LHCN-M2 (cell line): Measurements from ENCODE around the gene ADCY1. TPM values are rescaled to one million over a fixed set of nuclear protein-coding genes. Genes with fewer than 3 reads are reported as not detected.

Experiments used
- DNase-seq: peaks from one replicate; pipeline ENCODE4 v3.0.0-alpha.2; 2012; ENCODE audit warnings: low read depth
- total RNA-seq: library from RNA; depleted of rRNA; stranded (reverse); fragments of >200 nt; gene quantifications from 2 replicates; pipeline ENCODE4 v1.2.3, GENCODE V29; 2014

Gene ADCY1
- total RNA-seq, 1 experiment from 2014 or later, result 0.52 TPM

DNA sequence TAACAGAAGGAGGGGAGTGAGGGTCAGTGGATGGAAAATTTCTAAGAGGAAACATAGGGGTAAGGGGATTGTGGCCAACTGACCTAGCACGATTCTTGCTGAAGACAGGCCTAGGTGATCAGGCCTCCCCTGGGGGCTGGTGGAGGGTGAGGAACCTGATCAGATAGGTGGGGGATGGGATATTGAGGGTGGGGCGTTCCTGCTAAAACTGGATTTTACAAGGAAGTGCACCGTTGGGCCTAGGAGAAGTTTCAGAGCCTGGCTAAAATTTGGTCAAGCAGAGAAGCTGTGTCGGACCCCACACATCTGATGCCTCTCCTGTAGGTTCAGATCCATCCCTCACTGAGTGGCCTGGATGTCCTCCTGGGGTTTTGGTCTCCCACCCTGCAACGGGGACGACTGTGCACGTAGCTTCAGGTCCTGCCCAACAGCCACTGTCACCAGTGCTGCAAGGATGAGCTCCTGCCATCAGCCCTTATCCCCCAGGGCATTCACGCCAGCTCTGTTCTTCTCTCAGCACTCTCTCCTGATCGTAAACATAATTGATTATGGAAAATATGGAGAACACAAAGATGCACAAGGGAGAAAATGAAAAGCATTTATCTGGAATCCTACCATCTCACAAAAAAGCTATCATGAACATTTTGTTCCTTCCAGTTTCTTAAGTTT, 89.9 kb downstream of the ADCY1 start:
- DNase-seq, result no peak

DNA sequence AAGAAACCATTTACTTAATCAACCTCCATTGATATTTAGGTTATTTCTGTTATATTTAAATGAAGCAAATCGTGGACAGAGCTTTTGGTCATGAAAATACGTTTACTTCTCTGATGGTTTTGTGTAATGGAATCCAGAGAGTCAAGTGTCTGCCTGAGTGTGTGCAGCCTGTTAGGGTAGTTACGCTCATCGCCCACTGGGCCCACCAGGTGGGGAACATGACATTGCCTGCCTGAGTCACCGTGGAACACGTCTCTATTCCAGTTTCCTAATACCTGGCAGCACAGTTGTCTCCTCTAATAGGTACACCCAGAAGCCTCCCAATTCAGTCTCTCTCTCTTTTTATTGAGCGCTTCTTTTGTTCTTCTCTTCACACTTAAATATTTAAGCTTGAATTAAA, 91.0 kb downstream of the ADCY1 start:
- DNase-seq, result no peak

DNA sequence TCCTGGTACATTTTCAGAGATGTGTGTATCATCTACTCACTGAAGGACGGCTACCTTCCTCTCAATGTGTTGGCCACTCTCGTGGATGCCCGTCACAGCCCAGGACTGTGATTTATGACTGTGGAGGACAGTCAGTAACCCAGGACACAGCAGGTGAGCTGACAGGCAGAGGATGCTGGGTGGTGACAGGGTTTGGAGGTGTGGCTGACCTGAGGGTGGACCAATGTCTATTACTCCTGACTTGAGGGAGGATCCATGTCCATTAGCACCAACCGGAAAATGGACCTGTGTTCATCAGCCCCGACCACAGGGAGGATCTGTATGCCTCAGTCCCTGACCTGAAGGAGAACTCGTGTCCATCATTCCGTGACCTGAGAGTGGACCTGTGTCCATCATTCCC, 96.1 kb downstream of the ADCY1 start:
- no peak for DNase-seq

DNA sequence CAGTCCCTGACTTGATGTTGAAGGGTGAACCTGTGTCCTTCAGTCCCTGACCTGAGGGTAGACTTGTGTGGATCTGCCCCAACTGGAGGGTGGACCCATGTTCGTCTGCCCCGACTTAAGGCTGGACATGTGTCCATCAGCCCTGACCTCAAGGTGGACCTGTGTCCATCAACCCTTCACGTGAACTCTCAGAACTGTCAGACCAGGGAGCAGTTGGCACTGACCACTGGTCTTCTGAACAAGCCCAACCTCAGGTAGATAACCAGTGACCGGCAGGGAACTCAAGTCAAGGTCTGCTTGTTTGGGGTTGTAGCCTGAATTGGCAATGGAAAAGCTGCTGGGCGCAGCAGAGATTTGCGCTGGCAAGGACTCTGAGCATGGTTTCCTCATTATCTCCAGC, 96.5 kb downstream of the ADCY1 start:
- no peak for DNase-seq

DNA sequence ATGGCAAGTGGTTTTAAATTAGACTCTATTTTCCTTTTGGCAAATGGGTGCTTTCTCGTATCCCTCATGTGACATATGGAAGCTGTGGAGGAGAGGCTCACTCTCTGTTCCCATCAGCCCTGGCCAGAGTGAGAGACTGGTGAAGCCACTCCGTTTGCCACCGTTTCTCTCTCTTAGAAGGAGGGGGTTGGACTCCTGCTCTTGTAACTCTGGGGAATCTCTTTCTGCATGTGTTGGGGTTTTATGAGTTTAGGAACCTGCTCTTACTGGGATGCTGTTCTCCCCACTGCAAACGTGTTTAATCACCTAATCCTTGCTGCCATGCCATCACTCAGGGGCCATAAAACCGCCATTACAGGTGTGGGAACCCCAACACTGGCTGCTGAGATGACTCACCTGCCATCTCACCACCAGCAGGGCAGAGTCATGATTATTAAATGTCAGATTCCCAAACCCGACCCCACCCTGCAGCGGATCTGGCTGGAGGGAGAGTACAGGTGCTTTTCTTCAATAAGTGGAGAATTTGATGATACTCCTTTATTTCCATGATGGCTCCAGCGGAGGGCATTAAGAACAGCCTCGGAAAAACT, 103.2 kb downstream of the ADCY1 start:
- DNase-seq, result no peak

DNA sequence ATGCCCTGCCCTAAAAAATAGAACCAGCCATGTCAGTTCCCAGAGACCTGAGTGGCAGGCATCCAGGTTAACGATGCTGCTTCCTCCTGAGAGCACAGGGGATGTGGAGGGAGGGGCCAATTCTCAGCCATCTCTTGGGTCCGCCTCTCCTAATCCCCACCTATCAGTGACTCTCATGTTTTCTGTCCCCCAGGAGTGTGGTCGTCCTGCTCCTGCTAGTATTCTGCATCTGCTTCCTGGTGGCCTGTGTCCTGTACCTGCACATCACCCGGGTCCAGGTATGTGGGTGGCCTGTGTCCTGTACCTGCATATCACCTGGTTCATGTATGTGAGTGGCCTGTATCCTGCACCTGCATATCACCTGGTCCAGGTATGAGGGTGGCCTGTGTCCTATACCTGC, 105.3 kb downstream of the ADCY1 start:
- no peak for DNase-seq

DNA sequence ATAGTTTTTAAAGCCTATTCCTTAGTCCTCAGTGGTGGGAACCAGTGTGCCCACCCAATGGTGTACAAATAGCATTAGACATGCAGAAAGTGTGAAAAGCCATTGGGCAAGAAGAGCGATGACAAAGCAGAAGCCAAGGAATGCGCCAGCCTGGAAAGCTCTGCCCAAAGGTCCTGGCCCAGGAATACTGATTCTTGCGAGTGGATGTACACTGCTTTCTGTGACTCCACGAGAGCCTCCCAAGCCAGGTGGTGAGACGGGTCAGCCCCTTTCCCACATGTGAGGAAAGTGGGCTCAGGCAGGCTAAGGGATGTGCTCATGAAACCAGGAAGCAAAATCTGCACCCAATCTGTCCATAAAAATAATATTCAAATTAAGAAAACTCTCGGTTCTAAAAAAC, 106.6 kb downstream of the ADCY1 start:
- DNase-seq, result no peak

DNA sequence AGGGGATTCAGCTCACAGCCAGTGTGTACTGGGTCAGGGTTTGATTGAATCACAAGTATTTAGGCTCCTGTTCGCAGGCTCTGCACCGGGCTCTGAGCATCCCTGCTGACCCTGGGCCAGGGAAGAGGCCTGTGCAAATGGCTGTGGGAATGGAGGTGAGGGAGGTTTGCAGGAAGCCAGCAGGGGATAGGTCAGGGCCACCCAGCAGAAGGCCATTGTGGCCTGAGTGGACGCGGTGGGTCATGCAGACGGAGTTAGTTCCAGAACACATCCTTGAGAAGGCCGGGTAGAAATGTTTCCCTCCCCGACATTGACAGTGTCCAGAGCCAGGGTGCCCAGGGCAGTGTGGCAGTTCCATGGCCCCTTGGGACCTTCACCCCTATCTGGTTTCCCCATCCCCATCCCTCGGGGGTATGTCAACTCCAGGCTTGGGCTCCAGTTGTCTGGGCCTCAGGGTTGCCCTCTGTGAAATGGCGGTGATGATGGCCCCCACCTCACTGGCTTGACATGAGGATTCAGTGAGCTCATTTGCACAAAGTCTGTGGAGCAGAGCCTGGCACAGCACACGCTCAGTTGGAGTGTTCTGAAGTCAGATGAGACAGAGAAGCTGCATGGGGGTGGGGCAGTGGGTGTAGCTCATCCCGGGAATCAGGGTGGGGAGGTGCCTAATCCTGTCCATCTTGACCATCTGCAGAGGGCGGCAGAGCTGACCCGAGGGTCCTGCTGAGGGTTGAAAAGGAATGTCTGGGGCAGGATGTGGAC, 107.6 kb downstream of the ADCY1 start:
- no peak for DNase-seq

DNA sequence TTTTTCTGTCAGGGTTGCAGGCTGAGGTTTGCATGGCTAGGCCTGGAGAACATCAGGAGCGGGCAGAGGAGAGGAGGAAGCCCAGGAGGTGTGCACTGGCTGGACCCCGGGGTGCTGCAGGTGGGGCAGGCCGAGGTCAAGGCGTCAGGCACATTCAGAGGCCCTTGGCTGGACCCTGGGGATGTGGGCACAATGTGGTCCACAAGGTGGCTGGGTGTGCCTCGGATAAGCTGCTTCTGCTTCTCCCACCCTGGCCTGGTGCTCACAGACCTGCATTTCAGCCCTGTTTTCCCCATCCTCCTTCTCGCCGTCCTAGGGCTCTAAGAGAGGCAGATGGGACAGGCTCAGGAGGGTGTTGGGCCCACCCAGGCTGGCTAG, 108.2 kb downstream of the ADCY1 start:
- no peak for DNase-seq

DNA sequence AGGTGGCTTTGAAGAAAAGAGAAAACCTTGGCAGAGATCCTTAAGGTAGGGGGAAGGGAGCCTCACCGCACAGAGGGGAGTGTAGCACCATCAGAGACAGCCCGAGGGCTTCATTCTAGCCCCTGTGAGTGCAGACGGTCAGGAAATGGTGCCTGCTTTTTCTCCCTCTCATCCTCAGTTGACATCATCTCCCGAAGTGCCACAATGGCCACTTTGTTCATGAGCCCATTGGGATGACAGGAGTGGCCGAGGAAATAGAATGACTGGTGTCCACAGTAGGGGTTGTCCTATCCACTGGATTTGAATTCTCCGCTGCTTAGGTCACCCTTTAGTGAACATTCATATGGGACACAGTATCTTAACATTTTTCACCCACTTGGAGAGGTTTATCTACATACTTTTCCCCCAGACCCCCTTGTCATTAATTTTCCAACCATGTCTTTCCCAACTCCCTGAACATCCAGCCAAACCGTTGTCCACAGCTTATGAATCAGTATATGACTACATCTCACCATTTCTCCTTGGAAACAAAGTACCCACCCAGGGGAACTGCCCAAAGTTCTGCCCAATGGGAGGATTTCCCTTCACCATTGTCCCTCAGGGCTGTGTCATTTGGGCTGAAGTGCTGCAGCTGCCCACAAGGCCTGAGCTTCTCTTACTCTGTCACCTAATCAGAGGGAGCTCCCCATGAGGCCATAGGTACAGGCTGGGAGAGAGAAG, 108.8 kb downstream of the ADCY1 start:
- peak; percentile 14 for DNase-seq

DNA sequence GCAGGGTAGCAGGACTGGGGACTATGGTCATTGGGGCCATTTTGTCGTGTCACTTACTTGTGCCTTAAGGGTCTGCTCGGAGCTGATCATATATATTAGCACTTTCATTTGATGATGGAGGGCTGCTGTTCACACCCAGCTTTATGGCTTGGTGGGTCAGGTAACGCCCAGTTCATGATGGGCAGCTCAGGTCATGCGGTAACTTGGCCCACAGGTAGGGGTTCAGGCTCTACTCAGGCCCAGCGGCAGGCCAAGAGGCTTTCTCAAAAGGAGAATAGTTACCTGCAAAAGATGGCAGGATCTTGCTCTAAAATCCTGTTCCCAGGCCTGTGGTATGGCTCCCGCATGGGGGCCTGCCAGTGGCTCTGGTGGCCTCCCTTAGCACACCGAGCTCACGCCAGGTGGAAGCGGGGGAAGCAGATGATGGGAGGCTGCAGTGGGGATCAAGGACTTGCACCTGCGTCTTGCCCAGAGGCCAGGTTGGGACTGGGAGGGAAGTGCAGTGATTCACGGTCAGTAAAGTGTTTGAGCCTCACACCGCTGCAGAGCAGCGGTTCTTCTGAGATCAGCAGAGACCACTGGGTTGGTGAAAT, 109.5 kb downstream of the ADCY1 start:
- DNase-seq, result no peak

DNA sequence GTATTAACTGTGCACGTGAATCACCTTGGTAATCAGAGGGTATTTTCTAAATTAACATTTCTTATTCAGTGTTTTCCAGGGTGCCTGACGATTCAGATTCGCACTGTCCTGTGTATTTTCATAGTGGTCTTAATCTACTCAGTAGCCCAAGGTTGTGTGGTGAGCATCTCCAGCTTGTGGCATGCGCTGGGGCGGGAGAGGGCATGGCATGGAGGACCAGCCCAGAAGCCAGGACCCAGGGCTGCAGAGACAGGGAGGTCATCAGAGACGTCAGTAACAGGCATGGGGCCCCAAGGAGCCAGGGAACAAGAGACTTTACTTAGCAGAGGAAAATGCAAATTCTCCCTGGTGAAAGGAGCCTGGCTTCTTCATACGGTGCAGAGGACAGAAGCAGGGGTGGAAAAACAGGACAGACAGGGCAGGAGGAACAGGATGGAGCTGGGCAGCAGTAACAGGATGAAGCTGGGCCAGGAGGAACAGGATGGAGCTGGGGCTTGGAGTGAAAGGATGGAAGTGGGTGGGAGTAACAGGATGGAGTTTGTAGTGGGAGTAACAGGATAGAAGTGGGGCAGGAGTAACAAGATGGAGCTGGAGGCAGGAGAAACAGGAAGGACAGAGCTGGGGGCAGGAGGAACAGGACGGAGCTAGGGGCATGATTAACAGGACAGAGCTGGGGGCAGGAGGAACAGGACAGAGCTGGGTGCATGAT, 110.9 kb downstream of the ADCY1 start:
- DNase-seq, result no peak

DNA sequence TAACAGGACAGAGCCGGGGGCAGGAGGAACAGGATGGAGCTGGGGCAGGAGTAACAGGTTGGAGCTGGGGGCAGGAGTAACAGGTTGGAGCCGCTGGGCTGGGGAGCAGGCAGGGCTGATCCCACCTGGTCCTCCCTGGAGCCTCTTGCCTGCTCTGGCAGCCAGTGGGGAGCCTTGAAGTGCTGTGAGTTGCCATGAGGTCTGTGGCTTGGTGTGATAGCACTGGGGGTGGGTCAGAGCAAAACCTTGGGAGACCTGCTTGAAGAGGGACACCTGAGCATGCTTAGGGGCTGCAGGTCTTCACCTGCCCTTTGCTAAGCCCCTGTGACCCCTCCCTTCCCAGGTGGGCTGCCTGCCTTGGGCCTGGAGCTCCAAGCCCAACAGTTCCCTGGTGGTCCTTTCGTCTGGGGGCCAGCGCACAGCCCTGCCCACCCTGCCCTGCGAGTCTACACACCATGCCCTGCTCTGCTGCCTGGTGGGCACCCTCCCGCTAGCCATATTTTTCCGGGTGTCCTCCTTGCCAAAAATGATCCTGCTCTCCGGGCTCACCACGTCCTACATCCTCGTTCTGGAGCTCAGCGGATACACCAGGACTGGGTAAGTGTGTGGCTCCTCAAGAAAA, 111.6 kb downstream of the ADCY1 start:
- no peak for DNase-seq

DNA sequence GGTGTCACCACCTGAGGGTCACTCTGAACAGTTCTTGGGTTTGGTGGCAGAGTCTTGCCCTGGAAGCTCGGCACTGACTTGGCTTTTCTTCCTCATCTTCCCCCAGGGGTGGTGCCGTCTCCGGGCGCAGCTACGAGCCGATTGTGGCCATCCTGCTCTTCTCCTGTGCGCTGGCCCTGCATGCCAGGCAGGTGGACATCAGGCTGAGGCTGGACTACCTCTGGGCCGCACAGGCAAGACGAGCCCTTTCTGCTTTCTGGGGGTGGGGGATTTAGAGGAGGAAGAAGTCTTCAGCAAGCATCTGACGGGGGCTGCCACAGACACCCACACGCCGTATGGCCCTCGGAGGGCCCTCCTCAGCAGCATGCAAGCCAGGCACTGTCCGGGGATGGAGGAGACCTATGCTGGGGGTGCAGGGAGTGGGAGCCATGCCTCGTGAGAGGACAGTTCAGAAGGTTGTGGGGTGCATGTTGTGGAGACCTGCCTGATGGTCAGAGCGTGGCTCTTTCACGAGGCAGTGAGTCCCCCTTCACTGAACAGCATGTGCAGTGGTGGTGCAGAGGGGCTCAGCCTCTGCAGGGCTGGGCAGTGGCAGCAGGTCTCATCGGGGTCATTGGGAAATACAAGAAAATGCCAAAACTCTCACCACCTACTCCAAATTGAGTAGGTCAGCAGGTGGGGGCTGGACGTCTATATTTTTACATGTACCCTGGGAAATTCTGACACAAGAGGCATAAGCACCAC, 112.4 kb downstream of the ADCY1 start:
- DNase-seq, result no peak

DNA sequence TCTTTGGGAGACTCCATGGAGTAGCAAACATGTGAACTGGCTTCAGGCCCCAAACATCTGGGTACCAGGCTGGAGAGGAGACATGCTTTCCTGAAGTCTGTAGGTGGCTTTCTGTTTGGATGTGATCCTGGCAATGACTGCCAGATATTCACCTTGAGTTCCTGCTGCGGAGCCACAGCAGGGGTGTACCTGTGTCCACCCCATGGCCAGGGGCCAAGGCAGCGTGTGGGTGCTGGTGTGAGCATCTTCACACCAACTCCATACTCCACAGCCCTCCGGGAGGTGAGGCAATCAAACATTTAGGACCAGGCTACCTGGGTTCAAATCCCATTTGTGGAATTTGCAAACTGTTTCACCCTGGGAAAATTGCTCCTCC, 113.0 kb downstream of the ADCY1 start:
- DNase-seq, result no peak

DNA sequence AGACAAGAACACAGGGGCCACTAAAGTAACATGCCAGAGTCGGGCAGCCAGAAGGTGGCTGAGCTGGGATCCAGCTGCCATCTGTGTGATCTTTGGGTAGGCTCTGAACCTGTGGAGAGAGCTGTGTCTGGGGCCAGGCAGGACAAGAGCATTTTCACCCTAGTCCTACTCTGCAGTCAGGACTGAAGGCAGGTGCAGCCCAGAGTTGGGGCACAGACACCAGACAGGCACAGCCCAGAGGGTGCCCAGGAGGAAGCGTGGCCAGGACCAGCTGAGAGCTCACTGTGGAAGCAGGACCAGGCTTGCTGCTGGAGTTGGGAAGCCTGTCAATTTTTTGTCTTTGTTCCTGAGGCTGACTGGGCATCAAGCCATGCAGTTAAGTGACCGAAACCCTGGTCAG, 113.6 kb downstream of the ADCY1 start:
- no peak for DNase-seq

DNA sequence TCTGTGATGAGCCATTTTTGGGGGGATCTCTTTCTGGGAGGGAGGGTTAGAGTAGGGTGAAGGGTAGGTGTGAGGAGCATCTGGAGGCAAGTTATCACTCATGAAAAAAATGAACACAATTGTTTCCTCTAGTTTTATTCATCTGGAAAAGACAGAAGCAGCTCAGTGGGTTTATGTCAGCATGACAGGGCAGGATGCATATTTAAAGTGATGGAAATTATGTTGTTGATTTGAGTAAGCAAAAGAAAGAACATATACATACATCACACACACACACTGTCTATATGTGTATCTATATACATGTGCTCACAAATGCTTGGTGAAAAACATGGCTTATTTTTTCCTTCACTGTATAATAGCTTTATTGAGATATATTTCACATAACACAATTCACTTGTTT, 114.2 kb downstream of the ADCY1 start:
- DNase-seq, result no peak

DNA sequence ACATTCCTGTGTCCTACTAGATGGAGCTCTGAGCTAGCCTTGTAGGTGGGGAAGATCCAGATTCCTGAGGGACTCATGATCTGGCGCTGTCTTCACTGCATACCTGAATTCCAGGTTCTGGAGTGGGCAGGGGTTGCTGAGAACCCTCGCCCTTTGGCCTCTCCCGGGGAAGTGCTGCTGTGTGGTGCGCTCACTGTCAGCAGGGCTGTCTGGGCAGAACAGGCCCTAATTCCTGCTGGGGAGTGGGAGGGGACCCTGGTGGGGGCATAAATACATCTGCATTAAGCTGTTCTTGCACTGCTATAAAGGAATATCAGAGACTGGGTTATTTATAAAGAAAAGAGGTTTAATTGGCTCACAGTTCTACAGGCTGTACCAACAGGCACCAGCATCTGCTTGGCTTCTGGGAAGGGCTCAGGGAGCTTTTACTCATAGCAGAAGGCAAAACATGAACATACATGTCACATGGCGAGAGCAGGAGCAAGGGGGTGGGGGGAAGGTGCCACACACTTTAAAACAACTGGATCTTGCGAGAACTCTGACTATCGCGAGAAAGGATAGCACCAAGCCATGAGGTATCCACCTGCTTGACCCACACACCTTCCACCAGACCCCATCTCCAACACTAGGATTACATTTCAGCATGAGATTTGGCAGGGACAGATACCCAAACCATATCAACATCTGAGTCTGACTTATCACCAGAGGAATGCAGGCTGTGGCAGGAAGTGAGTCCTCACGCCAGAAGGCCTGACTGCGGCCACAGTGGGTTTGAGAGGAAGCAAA, 115.0 kb downstream of the ADCY1 start:
- DNase-seq, result peak; percentile 87
